Measurements from ENCODE around the gene JAG1.
"Not testable (repeated sequence)": the region's sequence is repeated elsewhere in the genome, so short reads cannot be mapped to it uniquely, and the experiment has no call there.

Gene JAG1

DNA sequence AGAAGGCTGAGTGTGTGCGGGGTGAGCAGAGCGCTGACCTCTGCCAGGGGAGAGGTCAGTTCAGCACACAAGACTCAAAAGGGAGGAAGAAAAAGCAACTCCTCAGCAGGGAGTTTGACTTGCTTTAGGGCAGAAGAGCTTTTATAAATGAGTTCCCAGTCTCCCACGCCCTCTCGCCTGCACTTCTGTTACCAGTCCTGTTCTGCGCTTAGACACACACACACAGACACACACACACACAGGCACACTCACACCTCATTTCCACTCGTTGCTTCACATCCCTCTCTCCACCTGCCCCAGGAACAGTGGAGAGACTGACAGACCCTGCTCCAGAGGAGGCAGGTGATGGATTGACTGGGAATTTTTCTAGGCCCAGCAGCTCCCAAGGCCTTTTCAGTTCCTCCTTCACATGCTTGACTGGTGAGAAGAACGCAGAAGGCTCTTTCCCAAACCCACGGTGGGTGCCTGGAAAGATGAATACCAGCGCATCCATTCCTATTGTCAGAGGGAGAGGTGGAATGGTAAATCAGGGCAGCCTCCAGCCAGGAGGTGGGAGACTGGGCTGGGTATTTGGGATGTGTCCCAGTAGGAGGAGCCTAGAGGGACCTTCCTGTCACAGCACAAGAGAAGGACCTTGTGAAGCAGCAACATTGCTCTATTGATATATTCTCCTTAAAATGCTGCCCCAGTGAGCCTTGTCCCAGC, 43.7 kb downstream of the JAG1 start:
- H3K4me3 ChIP-seq (ENCODE audit: low read length) = no peak overlapping the region
- no peak for DNase-seq (ENCODE audit: low read depth, low spot score)

DNA sequence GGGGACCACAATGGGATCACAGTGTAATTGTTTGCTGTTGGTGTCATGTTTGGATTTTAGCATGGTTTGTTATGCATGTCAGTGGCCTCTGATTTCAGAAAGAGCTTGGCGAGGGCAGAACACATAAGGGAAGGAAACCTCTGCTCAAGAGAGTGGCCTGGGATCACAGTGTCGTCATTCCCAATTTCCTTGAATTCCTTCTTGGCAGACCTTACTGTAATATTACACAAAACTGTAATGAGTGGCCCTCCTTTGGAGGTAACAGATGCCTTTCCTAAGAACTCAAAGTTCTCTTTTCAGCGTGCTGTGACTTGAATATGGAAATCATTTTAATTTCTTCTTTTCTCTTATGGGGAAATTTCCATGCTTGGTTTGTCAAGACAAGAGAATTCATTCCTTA, 46.9 kb downstream of the JAG1 start:
- DNase-seq (ENCODE audit: low read depth, low spot score) = no peak
- no peak overlapping the region for H3K4me3 ChIP-seq (ENCODE audit: low read length)

DNA sequence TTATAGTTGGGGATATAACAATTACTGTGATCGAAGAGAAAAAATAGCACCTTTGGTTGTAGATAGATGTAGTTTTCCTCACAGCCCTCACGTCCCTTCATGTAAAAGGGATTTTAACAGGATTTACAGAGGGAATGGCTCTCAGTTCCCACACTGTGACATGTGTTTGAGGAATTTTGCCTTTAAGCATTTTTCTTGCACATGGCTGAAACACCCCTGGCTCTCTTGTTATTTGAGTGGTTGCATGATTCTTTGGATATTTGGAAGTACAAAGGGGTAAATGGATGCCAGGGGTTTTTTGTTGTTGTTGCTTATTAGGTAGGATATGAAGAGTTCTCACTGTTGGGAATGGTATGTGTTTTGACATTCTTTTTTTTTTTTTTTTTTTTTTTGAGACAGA, 48.2 kb downstream of the JAG1 start:
- H3K4me3 ChIP-seq (ENCODE audit: low read length) = no peak overlapping the region
- DNase-seq (ENCODE audit: low read depth, low spot score) = no peak

DNA sequence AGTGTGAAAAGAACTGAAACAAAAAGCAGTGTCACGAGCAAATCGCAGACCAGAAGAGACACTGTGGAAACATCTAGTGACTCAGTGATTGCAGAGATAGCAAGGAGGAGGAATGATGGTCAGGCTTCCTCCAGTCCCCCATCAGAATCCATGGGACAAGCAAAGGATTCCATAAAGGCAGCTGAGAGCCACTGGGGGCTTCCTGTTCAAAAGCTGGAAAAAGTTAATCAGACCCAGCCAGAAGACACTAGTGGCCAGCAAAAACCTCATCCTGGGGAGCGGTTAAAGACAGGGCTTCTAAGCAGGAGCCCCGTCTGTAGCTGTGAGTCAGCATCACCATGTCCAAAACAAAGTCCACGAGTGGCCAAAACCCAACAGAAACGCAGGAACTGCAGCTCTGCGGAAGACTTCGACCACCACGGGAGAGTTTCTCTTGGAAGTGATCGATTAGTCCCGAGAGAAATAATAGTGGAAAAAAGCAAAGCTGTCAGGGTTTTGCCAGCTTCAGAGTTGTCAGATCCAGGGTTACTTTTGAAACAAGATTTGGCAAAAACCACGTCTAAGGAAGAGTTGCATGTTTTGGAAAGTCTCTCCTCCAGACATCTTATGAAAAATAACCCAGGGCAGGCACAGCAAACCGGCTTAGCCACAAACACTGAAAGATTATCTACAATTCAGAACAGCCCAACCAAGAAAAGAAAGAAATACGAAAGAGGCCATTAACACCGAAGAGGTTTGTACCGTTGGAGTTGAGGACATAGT, 51.0 kb downstream of the JAG1 start:
- no peak overlapping the region for H3K4me3 ChIP-seq (ENCODE audit: low read length)
- DNase-seq (ENCODE audit: low read depth, low spot score) = no peak

DNA sequence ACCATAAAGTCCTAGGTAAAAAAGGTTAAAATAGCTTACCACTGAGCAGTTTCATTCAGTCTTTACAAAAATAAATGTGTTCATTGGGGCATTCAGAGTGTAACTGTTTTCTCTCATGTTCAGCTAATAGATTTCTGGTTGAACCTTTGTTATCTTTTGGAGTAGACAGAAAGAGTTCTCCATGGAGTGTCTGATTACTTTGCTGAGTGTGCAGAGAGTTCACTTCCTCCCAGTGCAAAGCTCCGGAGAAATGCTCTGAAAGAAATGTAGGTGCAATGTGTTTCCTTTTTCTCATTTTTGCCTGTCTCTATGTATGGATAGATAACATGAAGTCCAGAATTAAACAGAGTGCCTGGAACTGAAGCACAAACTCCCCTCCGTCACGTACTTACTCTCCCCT, 52.6 kb downstream of the JAG1 start:
- H3K4me3 ChIP-seq (ENCODE audit: low read length) = no peak overlapping the region
- no peak for DNase-seq (ENCODE audit: low read depth, low spot score)

DNA sequence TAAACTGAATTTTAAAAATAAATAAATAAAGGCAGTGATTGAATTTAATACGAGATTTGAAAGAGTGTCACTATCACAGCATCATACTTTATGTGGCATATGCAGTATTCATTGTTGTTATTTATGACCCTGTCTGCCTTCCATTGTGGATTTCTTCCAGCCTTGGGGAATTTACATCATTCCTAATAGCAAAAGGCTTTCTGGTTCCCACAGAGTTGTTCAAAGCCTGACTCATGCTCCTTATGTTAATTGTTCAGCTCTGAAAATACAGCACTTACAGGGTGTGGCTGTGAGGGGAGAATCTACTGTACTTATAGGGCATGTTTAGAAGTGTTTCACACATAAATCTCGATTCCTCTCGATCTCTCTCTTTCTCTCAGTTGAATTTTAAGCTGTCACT, 54.4 kb downstream of the JAG1 start:
- H3K4me3 ChIP-seq (ENCODE audit: low read length) = no peak overlapping the region
- DNase-seq (ENCODE audit: low read depth, low spot score) = no peak

DNA sequence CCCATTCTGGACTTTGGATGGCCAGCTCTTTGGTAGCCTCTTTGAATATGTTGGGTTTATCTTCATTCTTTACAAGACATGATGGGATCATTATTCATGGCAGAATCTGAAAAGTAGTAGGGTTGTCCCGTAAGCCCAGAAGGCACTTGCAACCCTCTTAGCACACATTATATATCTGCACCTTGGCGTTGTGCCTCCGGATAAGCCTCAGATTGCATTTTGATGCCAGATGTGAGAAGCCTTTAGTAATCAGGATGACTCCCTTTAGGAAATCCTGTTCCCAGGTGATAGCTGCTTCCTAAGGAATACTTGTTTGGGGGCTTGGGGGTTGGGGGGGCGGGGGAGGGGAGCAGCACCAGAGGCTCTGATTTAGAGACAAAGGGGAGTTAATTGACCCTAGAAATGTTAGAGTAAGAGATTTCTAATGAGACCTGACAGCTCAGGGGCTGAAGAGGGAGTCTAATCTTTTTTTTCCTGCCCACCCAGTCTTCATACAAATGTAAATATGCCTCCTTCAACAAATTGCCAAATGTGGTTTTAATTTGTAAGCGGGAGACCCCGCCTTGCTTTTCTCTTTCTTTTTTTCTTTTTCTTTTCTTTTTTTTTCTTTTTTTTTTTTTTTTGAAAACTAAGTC, 55.1 kb downstream of the JAG1 start:
- DNase-seq (ENCODE audit: low read depth, low spot score) = no peak
- H3K4me3 ChIP-seq (ENCODE audit: low read length) = no peak overlapping the region

DNA sequence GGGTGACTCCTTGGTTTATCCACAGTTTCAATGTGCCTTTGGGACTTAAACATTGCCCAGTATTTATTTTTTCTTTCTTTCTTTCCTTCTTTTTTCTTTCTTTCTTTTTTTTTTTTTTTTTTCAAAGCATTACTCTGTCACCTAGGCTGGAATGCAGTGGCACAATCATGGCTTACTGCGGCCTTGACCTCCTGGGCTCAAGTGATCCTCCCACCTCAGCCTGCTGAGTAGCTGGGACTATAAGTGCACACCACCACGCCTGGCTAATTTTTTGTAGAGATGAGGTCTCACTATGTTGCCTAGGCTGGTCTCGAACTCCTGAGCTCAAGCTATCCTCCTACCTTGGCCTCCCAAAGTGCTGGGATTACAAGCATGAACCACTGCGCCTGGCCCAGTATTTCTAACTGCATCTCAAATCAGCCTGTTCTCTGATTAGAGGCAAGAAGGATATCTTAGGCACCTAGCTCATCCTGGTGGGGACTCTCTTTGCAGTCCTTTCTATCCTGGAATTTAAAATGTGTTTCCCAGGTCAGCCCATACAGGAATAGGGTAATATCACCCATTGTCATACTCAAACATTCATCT, 56.2 kb downstream of the JAG1 start:
- not testable (repeated sequence) for H3K4me3 ChIP-seq (ENCODE audit: low read length); DNase-seq (ENCODE audit: low read depth, low spot score)

DNA sequence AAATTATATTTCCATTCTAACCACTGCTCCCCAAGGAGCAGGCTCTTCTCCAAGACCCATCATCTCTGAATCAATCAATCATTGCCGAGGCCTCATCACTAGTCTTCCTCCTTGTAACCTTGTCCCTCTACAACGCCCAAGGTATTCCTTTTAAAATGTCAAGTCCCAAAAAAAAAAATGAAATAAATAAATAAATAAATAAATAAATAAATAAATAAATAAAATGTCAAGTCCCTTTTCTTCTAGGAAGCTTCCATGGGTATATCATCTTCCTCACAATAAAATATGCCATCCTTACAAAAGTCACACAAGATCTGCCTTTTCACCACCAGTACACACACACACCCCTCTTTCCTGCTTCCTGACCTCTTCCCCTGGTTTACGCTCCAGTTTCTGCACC, 57.6 kb downstream of the JAG1 start:
- no peak for DNase-seq (ENCODE audit: low read depth, low spot score)
- H3K4me3 ChIP-seq (ENCODE audit: low read length) = no peak overlapping the region

DNA sequence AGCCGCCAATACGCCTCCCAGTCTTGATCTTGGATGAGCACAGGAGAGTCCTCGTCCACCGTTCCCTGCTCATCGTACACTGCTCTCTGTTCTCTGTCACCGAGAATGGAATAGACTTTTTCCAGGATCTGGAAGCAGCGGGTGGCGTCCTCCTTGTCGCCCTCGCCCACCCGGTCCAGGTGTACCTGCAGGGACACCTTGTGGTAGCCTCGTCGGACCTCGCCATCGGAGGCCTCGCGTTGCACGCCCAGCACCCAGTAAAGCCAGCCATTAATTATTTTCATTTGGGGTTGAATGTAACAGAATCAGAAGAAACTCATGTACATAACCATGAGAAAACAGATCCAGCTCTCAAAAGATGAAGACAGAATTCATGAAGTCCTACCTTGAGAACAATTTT, 59.9 kb downstream of the JAG1 start:
- no peak overlapping the region for H3K4me3 ChIP-seq (ENCODE audit: low read length)
- DNase-seq (ENCODE audit: low read depth, low spot score) = no peak

DNA sequence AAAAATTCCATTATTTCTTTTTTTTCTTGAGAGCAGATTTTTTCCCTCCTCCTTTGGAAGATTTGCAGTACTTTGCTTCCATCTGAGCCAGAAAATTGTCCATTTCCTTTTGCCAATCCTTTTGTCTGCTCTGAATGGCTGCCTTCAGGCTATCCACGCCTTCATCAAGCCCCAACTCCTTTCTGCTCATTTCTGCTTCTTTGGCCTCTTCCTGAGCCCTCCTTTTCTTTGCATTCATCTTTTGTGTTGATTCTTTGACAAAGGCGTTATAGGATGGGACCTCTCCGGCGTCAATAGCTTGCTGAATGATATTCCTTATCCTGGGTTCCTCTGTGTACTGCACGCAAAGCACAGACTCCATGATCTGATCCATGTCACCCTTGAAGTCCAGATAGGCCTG, 60.4 kb downstream of the JAG1 start:
- DNase-seq (ENCODE audit: low read depth, low spot score); H3K4me3 ChIP-seq (ENCODE audit: low read length): not testable (repeated sequence)

DNA sequence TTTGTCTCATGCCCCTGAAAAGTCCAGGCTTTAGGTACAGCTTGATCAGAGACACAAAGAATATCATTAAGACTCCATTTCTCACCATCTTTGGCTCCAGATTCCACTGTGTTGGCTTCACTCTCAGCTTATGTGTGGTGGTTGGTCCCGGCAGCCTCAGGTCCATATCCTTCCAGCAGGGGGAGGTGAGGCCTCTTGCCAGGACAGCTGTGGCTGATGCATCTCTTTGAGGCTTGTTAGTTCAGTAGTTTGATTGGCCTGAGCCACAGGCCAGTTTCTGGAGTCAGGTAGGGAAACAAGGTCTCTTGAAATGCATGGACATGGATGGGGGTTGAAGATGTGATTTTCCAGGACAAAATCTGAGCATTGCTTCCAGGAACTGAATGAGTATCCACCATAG, 62.4 kb downstream of the JAG1 start:
- no peak overlapping the region for H3K4me3 ChIP-seq (ENCODE audit: low read length)
- DNase-seq (ENCODE audit: low read depth, low spot score) = peak; percentile 29

DNA sequence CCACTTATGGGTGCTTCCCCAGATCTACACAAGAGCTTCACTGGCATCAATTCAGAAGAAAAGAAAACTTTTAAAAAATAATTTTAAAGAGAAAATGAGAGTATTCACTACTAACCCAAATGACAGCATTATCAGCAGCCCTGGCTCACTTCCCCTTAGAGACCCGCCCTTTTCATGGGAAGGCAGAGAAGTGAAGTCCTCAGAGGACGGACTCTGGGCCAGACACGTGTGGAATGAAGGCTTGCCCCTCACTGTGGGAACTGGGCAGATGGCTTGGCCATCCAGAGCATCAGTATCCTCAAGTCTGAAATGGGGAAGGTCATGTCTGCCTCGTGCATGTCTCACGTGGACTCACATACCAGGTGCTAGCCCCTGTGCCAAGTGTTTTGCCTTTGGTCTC, 63.5 kb downstream of the JAG1 start:
- DNase-seq (ENCODE audit: low read depth, low spot score) = no peak
- H3K4me3 ChIP-seq (ENCODE audit: low read length) = no peak overlapping the region

DNA sequence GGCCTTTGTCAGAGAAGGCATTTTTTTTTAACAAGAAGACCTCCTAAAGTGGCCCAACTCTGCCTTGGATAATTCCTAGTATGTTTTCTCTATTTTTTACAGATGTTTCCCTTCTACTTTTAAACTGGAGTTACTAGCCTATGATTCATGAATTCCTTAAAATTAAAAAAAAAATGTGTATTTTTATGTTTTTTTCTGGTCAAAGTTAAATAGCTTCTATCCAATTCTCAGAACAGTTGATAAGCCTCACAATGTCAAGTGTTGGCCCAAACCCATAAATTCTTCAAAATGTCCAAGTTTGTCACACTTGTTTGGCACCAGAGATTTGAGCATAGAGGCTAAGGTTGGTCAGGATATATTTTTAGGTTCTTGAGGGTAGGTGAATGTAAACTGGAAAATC, 64.0 kb downstream of the JAG1 start:
- no peak overlapping the region for H3K4me3 ChIP-seq (ENCODE audit: low read length)
- DNase-seq (ENCODE audit: low read depth, low spot score) = no peak

DNA sequence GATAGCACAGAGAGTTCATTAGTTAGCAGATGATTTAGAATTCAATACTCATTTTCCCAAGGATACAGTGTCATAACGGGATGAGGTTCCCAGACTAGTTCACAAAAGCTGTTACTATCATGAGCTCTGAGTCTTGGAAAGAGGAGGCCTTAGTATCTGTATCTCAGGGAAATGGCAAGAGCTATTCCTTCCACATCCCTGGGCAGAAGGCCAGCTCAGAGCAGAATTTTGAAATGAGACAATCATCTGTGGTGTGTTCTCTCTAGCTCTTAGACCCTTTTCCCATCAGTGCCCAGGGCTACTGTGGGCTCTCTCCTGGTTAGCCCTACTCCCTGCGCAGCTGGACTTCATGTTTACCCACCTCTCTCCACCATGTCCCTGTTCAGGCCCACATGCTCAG, 64.5 kb downstream of the JAG1 start:
- no peak for DNase-seq (ENCODE audit: low read depth, low spot score)
- H3K4me3 ChIP-seq (ENCODE audit: low read length) = no peak overlapping the region

DNA sequence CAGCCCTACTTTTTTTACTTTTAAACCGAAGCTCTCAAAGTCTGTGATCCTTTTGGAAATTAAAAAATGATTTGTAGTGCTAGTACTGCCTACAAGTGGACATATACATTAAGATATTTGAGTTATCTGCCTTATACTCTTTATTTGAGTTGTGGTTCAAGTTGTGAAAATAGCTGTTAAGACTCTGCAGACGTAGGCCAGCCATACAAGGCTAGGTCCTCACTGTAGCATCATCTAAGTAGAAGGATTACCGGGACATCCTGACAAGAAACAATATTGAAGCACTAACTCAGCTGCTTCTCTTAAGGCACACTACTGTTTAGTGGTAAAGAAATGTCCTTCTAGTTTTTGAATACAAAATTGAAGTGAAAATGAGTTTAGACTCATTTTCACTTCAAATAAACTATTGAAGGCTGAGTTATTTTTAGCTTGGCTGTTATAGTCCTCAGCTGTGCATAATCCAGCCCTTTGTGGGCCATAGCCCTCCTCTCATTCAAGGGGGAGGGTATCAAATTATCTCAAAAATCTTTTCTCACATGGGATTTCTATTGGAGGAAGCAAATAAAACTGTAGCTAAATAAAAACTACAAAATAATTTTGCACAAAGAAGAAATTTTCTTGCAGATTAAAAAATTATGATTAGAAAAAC, 68.1 kb downstream of the JAG1 start:
- no peak overlapping the region for H3K4me3 ChIP-seq (ENCODE audit: low read length)
- no peak for DNase-seq (ENCODE audit: low read depth, low spot score)

DNA sequence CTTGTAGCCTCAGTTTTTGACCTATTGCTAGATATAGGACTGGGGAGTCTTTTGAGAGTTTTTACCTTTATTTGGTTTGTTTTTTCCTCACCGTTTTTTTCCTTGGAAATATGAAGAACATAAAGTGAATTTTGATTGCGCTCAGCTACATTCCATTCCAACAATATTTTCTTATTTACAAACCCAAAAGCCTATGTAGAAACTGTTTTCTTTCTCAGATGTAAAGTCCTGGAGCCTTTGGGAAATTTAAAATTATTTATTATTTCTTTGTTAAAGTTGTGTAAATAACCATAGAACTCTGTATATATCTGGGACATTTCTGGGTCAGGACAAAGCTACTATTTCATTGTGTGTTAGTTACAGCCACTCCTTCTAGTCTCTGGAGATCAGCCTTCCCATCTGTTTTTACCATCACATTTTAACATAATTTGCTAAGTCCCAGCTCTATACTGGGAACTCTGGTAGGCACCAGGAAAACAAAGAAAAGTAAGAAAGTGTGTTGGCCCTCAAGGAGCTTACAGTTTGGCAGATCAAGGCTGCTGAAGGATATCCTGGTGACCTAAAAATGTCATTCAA, 68.8 kb downstream of the JAG1 start:
- H3K4me3 ChIP-seq (ENCODE audit: low read length) = no peak overlapping the region
- no peak for DNase-seq (ENCODE audit: low read depth, low spot score)

DNA sequence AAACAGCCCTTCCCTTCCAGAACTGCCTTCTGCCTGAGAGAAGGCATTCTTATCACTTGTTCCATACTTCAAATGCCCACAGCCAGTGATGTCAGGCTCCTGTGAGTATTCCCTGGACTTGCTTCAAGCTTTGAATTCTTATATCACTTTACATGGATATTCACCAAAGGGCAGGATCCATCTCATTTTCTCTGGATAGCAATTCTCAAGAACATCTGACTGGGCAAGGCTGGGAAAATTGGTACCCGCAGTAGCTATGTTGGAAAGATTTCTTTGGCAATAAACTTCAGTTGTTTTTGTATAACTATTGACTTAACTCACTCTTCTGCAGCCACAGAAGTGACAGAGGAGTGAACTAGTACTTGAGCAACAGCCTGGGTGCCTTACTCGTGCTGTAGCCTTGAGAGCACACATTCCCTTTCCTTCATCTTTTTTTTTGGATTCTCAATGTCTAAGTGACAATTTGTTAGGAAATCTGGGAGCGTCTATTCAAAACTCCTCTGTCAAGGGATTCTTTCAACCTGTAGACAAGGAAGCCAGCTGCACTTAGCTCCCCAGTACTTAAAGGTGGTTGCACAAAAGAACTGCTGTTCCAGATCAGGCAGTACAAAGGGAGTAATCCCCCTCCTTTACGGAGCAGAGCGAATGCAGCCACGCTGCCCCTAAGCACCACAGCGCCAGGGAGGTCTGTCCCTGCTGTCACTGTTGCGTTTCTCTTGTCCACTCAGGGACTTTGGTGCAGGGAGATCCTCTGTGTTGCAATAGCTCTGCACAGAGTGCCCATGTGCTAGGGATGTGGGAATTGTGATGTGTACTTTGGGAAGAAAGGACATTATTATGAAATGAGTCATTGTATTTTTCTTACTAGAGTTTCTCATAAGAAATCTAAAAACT, 69.6 kb downstream of the JAG1 start:
- no peak for DNase-seq (ENCODE audit: low read depth, low spot score)
- no peak overlapping the region for H3K4me3 ChIP-seq (ENCODE audit: low read length)
